ENCODE results near the gene TIMM22.

- no peak for TF ChIP-seq POLR2AphosphoS5 (IDR thresholded peaks at IDR 0.05)
- TF ChIP-seq POLR2A (IDR thresholded peaks at IDR 0.05), result no peak
- TF ChIP-seq, protein P1, sequence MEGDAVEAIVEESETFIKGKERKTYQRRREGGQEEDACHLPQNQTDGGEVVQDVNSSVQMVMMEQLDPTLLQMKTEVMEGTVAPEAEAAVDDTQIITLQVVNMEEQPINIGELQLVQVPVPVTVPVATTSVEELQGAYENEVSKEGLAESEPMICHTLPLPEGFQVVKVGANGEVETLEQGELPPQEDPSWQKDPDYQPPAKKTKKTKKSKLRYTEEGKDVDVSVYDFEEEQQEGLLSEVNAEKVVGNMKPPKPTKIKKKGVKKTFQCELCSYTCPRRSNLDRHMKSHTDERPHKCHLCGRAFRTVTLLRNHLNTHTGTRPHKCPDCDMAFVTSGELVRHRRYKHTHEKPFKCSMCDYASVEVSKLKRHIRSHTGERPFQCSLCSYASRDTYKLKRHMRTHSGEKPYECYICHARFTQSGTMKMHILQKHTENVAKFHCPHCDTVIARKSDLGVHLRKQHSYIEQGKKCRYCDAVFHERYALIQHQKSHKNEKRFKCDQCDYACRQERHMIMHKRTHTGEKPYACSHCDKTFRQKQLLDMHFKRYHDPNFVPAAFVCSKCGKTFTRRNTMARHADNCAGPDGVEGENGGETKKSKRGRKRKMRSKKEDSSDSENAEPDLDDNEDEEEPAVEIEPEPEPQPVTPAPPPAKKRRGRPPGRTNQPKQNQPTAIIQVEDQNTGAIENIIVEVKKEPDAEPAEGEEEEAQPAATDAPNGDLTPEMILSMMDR (IDR thresholded peaks at IDR 0.05 in 8 of 11, conservative IDR thresholded peaks at IDR 0.05 in 3 of 11), result no peak
Observed at GRCh38 chr17:970364-970763, 26.6 kb upstream of the TIMM22 start.
